ENCODE data around the gene MTHFD1L. TPM values are rescaled to one million over a fixed set of nuclear protein-coding genes. Genes with fewer than 3 reads are reported as not detected.

MTHFD1L gene
- total and polyA plus RNA-seq, 2 of the 8 experiments (the other 6 are each of a cell fraction or from before 2014, with no cell fraction given) = 29.2 to 105 TPM

DNA sequence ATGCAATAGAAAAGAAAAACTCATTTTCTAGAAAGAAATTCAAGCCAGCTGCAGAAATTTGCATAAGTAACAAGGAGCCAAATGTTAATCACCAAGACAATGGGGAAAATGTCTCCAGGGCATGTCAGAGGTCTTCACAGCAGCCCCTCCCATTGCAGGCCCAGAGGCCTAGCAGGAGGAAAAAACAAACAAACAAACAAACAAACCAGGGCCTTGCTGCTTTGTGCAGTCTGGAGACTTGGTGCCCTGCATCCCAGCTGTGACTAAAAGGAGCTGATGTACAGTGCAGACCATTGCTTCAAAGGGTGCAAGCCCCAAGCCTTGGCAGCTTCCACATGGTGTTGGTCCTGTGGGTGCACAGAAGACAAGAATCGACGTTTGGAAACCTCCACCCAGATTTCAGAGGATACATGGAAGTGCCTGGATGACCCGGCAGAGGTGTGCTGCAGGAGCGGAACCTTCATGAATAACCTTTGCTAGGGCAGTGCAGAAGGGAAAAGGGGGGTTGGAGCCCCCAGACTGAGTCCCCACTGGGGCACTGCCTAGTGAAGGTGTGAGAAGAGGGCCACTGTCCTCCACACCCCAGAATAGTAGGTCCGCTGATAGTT lies 263.4 kb downstream of the MTHFD1L start:
- WGBS, 2 experiments (ENCODE audit: extremely low coverage in 1 of 2, insufficient coverage in 1 of 2, insufficient read length in 1 of 2, insufficient replicate concordance in 2 of 2, low coverage in 1 of 2, low lambda C conversion rate in 2 of 2, missing lambda C conversion rate in 1 of 2) = 93% methylated on average over 5 of the region's 5 CpGs; no CpG with 5 or more reads in 1 of the 2 experiments
- H3K36me3 ChIP-seq (ENCODE audit: control insufficient read depth in 2 of 4, insufficient read depth in 4 of 4, low read length in 3 of 4) = no peaks in the 10 kb centered on the region
- H3K4me1 ChIP-seq (replicated peaks in 1 of 4; ENCODE audit: control insufficient read depth in 3 of 4, insufficient read depth in 4 of 4, low read length in 3 of 4) = peaks cover 2 to 7% (median 3%) of the 10 kb centered on the region in 4 experiments; a peak in 5 of 7 replicates
- no peaks in the 10 kb centered on the region for H3K79me2 ChIP-seq (ENCODE audit: control insufficient read depth in 1 of 2, insufficient read depth in 2 of 2, low read length in 2 of 2)
- no peak overlapping the region; the same call in 1 of the 2 replicates for H2BK5ac ChIP-seq (ENCODE audit: low read depth, low read length)
- DNase-seq (ENCODE audit: low read depth in 1 of 2, low spot score in 2 of 2) = peak in 1 of 2 experiments; percentile 5
- ChIA-PET CTCF (ENCODE audit: partially characterized antibody) (interaction anchor here (1.2 kb wide), 1 partner anchor 114 kb away, joined by 3 read pairs; no protein-coding TSS in a partner anchor), POLR2A (ENCODE audit: partially characterized antibody) (interaction anchor here (0.7 kb wide), 1 partner anchor 21 kb away, joined by 3 read pairs; no protein-coding TSS in a partner anchor)
- no peak overlapping the region for H3K4me3 ChIP-seq (ENCODE audit: extremely low read depth in 1 of 4, insufficient read depth in 2 of 4, low read depth in 3 of 4, low read length in 4 of 4)
- no peak overlapping the region for H3K9ac ChIP-seq (replicated peaks in 1 of 4; ENCODE audit: extremely low read depth in 1 of 4, low read depth in 3 of 4, low read length in 3 of 4)
- no peak overlapping the region for H3K27ac ChIP-seq (ENCODE audit: low read depth, low read length)
- no peak overlapping the region for H2BK20ac ChIP-seq (ENCODE audit: low read length)
- no peak overlapping the region for H4K91ac ChIP-seq (replicated peaks; ENCODE audit: insufficient read length, low read length)
- H3K4me2 ChIP-seq (ENCODE audit: insufficient read depth in 1 of 2, low read depth in 2 of 2, low read length in 2 of 2) = no peak overlapping the region
- H2BK15ac ChIP-seq (ENCODE audit: low read length) = no peak overlapping the region
- TF ChIP-seq KDM5A (IDR thresholded peaks at IDR 0.05; ENCODE audit: low read length) = no peak
- TF ChIP-seq RXRA (IDR thresholded peaks at IDR 0.05; ENCODE audit: insufficient read depth, low read depth, low read length) = no peak
- TF ChIP-seq, protein P1, sequence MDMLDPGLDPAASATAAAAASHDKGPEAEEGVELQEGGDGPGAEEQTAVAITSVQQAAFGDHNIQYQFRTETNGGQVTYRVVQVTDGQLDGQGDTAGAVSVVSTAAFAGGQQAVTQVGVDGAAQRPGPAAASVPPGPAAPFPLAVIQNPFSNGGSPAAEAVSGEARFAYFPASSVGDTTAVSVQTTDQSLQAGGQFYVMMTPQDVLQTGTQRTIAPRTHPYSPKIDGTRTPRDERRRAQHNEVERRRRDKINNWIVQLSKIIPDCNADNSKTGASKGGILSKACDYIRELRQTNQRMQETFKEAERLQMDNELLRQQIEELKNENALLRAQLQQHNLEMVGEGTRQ (IDR thresholded peaks at IDR 0.05; ENCODE audit: low read length) = no peak
- no peak for TF ChIP-seq EP300 (IDR thresholded peaks at IDR 0.05; ENCODE audit: borderline replicate concordance in 1 of 2, low read depth in 2 of 2, low read length in 2 of 2)
- no peak for TF ChIP-seq POLR2AphosphoS5 (IDR thresholded peaks at IDR 0.05; ENCODE audit: low read depth, low read length)
- TF ChIP-seq TAF1 (IDR thresholded peaks at IDR 0.05; ENCODE audit: low read depth, low read length) = no peak
- TF ChIP-seq SP1 (IDR thresholded peaks at IDR 0.05; ENCODE audit: low read depth, low read length) = no peak
- no peak for TF ChIP-seq POU5F1 (IDR thresholded peaks at IDR 0.05; ENCODE audit: low read depth, low read length)
- no peak for TF ChIP-seq EZH2 (IDR thresholded peaks at IDR 0.05; ENCODE audit: low read depth, low read length, severe bottlenecking)
- TF ChIP-seq ASH2L (IDR thresholded peaks at IDR 0.05; ENCODE audit: low read length) = no peak
- no peak for TF ChIP-seq TEAD4 (IDR thresholded peaks at IDR 0.05; ENCODE audit: low read depth, low read length)
- no peak for TF ChIP-seq YY1 (IDR thresholded peaks at IDR 0.05; ENCODE audit: low read depth, low read length)
- no peak for TF ChIP-seq POLR2A (IDR thresholded peaks at IDR 0.05; ENCODE audit: control extremely low read depth in 1 of 2, low read depth in 2 of 2, low read length in 2 of 2)
- H2BK120ac ChIP-seq (replicated peaks; ENCODE audit: low read depth, low read length) = no peak overlapping the region
- no peak overlapping the region for H2AK5ac ChIP-seq (ENCODE audit: low read depth, low read length)
- FAIRE-seq = no peak
- no peak overlapping the region for H3K56ac ChIP-seq (replicated peaks; ENCODE audit: insufficient read length, low read depth, low read length)
- H2BK12ac ChIP-seq (ENCODE audit: low read depth, low read length) = peak overlapping the region; percentile 62; the same call in 1 of the 2 replicates
- H4K5ac ChIP-seq (ENCODE audit: insufficient read length, low read depth, low read length) = no peak overlapping the region
- H3K14ac ChIP-seq (ENCODE audit: insufficient read length) = no peak overlapping the region
- H2AFZ ChIP-seq (ENCODE audit: low read length) = no peak overlapping the region
- no peaks in the 10 kb centered on the region for H4K20me1 ChIP-seq (replicated peaks in 1 of 2; ENCODE audit: control insufficient read depth in 1 of 2, insufficient read depth in 2 of 2, low read length in 2 of 2)
- no peaks in the 10 kb centered on the region for H3K27me3 ChIP-seq (replicated peaks in 1 of 4; ENCODE audit: control insufficient read depth in 3 of 4, extremely low read depth in 1 of 4, insufficient read depth in 3 of 4, low read length in 3 of 4)
- no peak overlapping the region for H3K4ac ChIP-seq (replicated peaks; ENCODE audit: insufficient read length, low read depth, low read length)
- H3K23me2 ChIP-seq (ENCODE audit: low read depth, low read length) = no peaks in the 10 kb centered on the region
- H3K18ac ChIP-seq (ENCODE audit: extremely low read depth, low read length) = no peak overlapping the region; the same call in 1 of the 2 replicates
- H4K8ac ChIP-seq (ENCODE audit: extremely low read depth, insufficient read depth, low read length) = no peak overlapping the region
- H3K9me3 ChIP-seq (ENCODE audit: insufficient read depth in 2 of 2, low read depth in 1 of 2, low read length in 1 of 2) = 0 out of 4 replicates have a peak, but pooled peaks cover 0 to 3% of the 10 kb centered on the region in 2 experiments
- no peaks in the 10 kb centered on the region for H3K79me1 ChIP-seq (ENCODE audit: low read depth, low read length)
- no peak overlapping the region for H3K23ac ChIP-seq (ENCODE audit: insufficient read length)

All from H1 (cell line).